ENCODE measurements around the gene FAM131C. TPM values are rescaled to one million over a fixed set of nuclear protein-coding genes. Genes with fewer than 3 reads are reported as not detected.
"Not testable (repeated sequence)": the region's sequence is repeated elsewhere in the genome, so short reads cannot be mapped to it uniquely, and the experiment has no call there.

FAM131C gene
- total RNA-seq, 1 donor from 2014 or later = 3.0 TPM

- DNase-seq (ENCODE audit: low spot score) = no peak
- intact Hi-C loops (cut with DNase I) = no loop called here
Observed at GRCh38 chr1:16022393-16022792, 51.1 kb downstream of the FAM131C start.

DNA sequence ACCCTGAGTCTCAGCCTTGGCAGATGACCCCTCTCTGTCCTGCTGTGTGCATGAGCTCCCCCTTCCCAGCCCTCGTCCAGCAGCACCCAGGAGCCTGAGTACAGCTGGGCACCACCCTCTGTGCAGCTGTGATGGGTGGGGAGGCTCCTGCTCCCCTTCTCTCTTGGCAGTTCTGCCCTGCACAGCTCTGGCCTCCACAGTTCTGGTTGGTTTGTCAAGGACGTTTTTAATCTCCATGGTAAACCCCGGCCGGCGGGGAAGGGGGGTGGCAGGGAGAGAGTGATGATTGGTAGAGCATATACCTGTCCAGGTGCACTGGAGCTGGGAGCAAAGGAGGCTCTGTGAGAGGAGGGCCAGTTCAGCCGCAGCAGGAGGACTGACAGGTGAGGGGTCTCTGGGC, 51.8 kb downstream of the FAM131C start, which contains the start of gene CLCNKA:
CLCNKA (plus strand) TSS at position 356 of the 400 bp plus-strand sequence. CDS start 584 bp downstream, outside the sequence.
- no peak for DNase-seq (ENCODE audit: low spot score)
- intact Hi-C loops (cut with DNase I) = no loop called here

DNA sequence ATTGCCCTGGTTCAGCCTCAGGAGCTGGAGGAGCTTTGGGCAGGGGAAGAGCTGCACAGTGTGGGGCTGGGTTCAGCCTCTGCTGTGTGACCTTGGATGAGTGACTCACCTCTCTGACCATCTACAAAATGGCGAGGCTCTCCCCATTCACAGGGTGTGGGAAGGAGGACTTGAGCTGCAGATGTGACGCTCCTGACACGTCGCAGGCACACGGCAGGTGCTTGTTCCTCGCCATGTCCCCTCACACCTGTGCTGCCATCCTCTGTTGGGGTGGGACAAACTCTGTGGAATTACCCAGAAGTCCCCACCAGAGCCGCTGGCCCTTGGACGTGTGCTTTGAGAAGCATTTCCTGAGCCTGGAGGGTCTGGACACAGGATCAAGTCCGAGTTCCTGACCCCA, 52.6 kb downstream of the FAM131C start:
- intact Hi-C loops (cut with DNase I); DNase-seq (ENCODE audit: low spot score): not testable (repeated sequence)

GRCh38 chr1:16020325-16020724, 53.1 kb downstream of the FAM131C start:
- intact Hi-C loops (cut with DNase I) = no loop called here
- DNase-seq (ENCODE audit: low spot score) = no peak

DNA sequence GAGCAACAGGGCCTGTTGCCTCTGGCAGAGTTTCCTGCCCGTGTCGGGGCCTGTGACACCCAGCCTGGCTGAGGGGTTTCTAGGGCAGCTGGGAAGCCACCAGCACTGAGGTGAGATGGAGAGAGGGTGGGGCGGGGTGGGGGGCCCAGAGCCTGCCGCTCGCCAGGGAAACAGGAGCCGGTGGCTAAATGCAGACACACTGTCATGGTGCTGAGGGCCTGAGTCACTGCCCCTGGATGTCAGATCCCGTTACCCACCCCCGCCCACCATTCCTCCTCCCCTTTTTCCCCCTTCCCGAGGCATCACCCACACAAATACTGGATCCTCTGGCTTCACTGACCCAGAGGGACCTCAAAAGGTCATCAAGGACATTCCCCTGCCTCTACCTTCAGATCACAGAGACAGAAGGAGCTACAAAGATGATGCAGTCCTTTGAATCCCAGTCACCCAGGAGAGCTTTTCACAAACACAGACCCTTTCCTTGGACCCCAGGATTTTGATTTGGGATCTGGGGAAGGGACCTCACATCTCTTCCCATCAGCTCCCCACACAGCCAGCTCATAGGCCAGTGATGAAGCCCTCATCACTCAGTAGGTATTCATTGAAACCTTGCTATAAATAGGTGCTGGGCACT, 53.7 kb downstream of the FAM131C start:
- intact Hi-C loops (cut with DNase I) = loop anchor here (5.0 kb wide), 1 partner anchor 128 kb away; no protein-coding TSS in a partner anchor
- peak; percentile 89 for DNase-seq (ENCODE audit: low spot score)

DNA sequence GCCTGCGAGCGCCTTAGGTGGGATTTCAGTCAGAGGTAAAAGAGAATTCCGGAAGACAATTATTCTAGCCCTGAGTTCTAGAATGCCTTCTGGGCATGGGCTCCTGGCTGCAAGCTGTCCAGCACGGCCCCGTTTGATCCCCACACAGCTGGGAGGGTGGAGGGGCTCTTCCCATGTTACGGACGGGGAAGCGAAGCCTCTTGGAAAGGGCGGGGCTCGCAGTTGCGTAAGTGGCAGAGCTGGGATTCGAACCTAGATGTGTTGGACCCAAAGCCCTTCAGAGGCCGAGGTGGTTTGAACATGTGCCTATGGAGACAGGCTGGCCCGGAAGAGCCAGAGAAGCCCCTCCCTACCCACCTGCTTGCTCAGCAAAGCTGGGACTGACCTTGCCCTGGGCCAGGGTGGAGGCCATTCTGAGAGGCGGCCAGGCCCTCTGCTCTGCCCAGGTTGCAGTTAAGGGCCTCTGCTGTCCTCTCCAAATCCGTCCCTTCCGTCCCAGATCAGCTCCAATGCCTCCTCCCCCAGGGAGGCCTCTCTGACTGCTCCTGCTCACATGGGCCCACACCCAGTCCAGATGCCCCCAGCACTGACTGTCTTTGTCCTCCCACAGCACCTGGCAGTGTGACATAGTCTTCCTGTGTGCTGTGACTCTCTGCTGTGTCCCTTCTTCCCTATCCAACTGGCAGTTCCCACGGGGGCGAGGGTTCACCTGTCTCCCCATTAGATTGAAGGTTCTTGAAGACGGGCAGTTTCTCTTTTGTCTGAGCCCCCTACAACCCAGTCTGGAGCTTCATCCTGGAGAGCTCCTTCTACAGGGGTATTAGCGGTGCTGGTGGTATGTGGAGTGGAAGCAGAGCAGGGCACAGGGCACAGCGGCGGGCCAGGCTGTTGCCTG, 54.5 kb downstream of the FAM131C start:
- intact Hi-C loops (cut with DNase I) = loop anchor here (5.0 kb wide), 1 partner anchor 128 kb away; no protein-coding TSS in a partner anchor
- DNase-seq (ENCODE audit: low spot score) = no peak

DNA sequence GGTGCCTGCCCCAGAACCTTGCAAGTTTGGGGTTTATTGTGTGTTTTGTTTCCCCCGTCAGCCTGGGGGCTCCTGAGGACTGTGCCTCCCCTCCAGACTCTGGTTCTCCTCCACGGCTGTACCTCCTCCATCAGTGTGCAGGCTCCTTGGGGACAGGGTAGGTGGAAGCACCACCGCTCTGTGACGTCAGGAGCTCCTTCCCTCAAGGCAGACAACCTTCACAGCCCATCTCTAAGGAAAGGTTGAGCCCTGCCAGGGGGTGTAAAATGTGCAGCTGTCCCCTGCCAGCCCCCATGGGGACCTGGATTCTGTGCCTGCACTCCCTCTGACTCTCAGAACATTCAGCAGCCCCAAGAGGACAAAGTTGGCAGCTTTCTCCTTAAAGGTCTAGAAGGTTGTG, 55.1 kb downstream of the FAM131C start:
- DNase-seq (ENCODE audit: low spot score) = no peak

GRCh38 chr1:16017461-16018303, 55.8 kb downstream of the FAM131C start, which contains the start of gene HSPB7:
HSPB7 (minus strand) TSS chr1:16018043; CDS start chr1:16017963, 80 bp downstream.
- DNase-seq (ENCODE audit: low spot score) = peak; percentile 95
- intact Hi-C loops (cut with DNase I) = loop anchor here (5.0 kb wide), 1 partner anchor 130 kb away; no protein-coding TSS in a partner anchor

More for the DNA sequence above, 55.1 kb downstream of the FAM131C start:
- intact Hi-C loops (cut with DNase I) = loop anchor here (5.0 kb wide), 1 partner anchor 129 kb away; no protein-coding TSS in a partner anchor

GRCh38 chr1:16017076-16017460, 56.4 kb downstream of the FAM131C start:
- no peak for DNase-seq (ENCODE audit: low spot score)
- intact Hi-C loops (cut with DNase I) = loop anchor here (5.0 kb wide), 1 partner anchor 130 kb away; no protein-coding TSS in a partner anchor

DNA sequence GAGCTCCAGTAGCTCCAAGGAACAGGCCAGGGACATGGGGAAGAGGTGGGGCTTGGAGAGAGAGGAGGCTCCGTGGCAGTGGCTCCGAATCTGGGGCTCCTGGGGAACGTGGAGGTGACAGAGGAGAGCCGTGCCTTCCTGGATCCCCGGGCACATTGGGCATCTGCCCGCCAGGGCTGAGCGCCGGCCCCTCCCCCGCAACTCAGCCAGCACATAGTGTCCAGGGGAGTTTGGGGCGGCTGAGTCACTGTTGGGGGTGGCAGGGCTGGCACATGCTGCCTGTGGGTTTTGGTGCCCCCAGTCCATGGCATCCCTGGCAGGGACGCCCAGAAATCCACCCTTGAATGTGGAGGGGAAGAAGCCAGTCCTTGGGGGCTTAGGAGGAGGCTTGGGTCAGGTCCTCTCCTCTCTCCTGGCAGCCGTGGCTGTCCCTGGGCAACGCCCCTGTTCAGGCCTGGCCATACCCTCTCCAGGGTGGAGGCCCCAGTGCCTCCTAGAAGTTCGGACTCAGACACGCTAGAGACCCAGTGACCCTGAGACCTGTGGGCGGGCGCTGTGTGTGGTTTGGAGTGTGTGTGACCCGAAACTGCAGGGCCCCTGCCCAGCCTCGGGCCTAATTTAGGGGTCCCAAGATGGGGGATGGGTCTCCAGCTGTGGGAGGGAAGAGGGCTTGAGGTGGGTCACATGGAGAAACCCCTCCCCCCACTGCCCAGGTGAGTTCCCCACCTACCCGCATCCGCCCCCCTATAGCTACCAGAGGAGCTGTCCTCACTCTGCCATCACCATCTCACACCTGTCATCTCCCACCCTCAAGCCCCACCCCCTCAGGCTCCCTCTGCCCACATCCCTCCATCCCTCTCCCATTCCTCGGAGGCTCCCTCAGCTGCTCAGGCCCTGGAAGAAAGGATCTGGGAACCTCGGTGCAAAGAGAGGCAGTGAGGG, 57.2 kb downstream of the FAM131C start:
- intact Hi-C loops (cut with DNase I) = loop anchor here (5.0 kb wide), 1 partner anchor 131 kb away; no protein-coding TSS in a partner anchor
- no peak for DNase-seq (ENCODE audit: low spot score)

- DNase-seq (ENCODE audit: low spot score) = no peak
Observed at GRCh38 chr1:16015491-16015890, 58.0 kb downstream of the FAM131C start.

DNA sequence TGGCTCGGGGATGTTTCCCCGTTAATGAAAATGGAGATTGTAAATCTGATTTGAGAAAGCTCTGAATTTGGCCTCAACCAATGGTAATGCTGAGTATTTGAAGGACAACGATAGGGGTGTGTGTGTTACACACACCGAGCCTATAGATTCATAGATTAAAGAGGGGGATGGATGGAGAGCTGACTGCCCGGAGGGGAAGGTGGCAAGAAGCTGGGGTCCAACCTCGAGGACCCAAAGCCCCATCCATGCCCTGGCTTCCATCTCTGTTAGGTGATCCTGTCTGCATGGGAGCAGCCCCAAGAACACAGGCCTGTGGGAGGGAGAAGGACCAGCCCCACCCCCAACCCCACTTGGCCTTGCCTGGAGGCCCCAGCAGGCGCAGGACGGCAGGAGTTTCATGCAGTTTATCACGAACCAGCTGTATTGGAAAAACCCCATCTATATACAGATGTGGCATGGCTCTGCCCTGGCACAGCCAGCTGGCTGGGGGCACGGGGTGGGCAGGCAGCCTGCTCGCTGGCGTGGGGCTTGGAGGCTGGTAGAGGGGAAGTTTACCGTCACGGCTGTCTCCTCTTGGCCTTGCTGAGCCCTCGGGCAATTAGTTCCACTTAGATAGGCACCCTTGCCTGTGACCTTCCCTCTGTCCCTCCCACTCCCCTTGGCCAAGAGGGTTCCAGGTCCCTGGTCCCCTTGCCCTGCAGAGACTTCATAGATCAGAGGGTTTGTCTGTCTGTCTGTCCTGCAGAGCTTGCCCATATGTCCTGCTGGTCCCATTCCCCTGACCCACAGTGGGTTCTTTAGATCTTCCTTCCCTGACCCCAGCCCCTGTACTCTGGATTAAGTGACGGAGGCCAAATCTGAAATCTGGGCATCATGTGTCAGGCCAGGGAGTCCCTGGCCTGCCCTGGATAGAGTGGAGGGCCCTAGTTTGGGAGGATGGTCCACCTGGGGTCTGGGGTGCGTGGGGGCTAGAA, 58.7 kb downstream of the FAM131C start:
- intact Hi-C loops (cut with DNase I) = loop anchor here (5.0 kb wide), 2 partner anchors 133 to 168 kb away; no protein-coding TSS in a partner anchor
- DNase-seq (ENCODE audit: low spot score) = no peak

More at GRCh38 chr1:16015491-16015890, 58.0 kb downstream of the FAM131C start:
- intact Hi-C loops (cut with DNase I) = loop anchor here (5.0 kb wide), 1 partner anchor 132 kb away; no protein-coding TSS in a partner anchor

DNA sequence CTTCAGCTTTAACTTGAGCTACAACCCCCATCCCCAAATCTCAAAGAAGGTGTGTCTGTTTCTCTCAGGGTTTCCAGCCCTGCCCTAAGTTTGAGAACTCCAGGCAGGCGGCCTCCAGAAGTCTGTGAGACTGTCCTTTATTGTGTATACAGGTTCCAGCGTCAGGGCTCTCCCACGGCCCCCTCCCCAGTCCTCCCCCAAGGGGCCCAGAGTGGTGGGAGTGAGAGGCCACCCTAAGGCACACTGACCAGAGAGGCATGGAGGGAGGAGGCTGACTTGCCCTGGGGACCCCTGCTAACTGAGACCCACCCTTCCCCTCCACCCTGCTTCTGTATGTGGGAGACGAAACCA, 59.6 kb downstream of the FAM131C start:
- DNase-seq (ENCODE audit: low spot score) = no peak
- intact Hi-C loops (cut with DNase I) = loop anchor here (5.0 kb wide), 1 partner anchor 168 kb away; no protein-coding TSS in a partner anchor

DNA sequence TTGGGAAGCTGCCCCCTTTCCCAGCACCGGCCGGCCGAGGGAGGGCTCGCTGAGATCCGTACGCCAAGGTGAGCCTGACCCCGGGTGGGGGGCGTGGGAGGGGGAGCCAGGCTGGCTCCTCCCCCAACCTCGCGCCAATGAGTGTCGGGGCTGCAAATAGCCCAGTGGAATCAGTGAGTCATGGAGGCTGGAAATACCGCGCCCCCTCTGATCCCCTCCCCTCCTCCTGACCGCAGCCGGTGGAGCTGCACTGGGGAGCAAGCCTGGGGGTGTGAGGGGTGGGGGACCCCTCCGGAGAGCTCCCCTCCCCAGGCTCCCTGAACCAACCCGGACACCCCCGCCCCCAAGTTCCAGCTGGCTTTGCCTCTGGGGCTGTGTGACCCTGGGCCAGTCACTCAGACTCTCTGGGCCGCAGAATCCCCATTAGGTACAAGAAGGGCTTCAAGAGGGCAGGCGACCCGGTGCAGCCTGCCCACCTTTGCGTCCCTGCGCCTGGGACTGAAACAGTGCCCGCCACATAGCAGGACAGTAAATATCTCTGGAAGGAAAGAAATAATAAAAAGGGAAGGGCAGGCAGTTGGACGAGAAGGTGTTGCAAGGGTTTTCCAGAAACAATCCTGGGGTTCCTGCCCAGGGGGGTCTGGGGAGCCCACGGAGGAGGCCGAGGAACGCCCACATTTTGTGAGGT, 60.1 kb downstream of the FAM131C start:
- intact Hi-C loops (cut with DNase I) = loop anchor here (5.0 kb wide), 1 partner anchor 169 kb away; no protein-coding TSS in a partner anchor
- peak; percentile 88 for DNase-seq (ENCODE audit: low spot score)

DNA sequence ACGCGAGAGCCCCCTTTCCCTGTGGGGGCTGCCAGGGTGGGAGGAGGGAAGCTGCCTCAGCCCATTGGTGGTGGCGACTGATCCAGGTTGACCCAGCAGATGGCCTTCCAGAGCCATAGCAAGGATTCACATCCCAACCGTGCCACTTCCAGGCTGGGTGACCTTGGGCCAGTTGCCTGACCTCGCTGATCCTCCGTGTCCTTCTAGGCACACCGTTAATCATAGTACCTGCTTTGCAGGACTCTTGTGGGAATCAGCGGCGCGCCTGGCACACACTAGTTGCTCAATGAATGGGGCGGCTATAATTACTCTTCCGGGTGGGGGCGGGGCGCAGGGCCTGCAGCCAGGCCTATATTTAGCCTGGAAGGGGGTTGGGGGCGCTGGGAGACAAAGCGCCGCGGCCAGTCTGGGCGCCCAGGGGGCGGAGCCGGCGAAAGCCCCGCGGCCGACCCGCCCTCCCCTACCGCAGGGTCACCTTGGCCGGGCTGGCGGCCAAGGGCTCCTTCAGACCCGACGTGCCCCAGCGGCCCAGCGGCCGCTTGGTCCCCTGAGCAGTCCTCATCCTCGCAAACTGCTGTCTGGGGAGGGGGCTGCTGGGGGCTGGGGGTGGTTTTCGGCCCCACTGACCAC, 60.7 kb downstream of the FAM131C start:
- peak; percentile 87 for DNase-seq (ENCODE audit: low spot score)
- intact Hi-C loops (cut with DNase I) = loop anchor here (5.0 kb wide), 1 partner anchor 170 kb away; no protein-coding TSS in a partner anchor
